Endodermal cell (in vitro differentiated cells): ENCODE results near the gene SNTA1. TPM values are rescaled to one million over a fixed set of nuclear protein-coding genes. Genes with fewer than 3 reads are reported as not detected.

ENCODE experiments used
- DNase-seq: peaks from one replicate; pipeline ENCODE4 v3.0.0-alpha.2; 2017
- H3K27ac ChIP-seq: 2 replicates; pipeline ENCODE4 v1.5.1; 2013; ENCODE audit warnings: mild to moderate bottlenecking, low read depth, low read length, moderate library complexity
- H3K27me3 ChIP-seq: 2 replicates; pipeline ENCODE4 v1.6.1; 2013; ENCODE audit warnings: mild to moderate bottlenecking, low read length, moderate library complexity; ENCODE audit not compliant: insufficient read depth, control insufficient read depth, poor library complexity, severe bottlenecking
- H3K36me3 ChIP-seq: 2 replicates; pipeline ENCODE4 v1.7.0; 2013; ENCODE audit warnings: mild to moderate bottlenecking, low read length, moderate library complexity; ENCODE audit not compliant: control insufficient read depth, insufficient read depth
- H3K4me1 ChIP-seq: one replicate; pipeline ENCODE4 v1.7.0; 2013; ENCODE audit warnings: low read length; ENCODE audit not compliant: control insufficient read depth, insufficient read depth
- H3K4me3 ChIP-seq: 2 replicates; pipeline ENCODE4 v1.5.1; 2013; ENCODE audit warnings: mild to moderate bottlenecking, low read length, moderate library complexity
- H3K9ac ChIP-seq: 2 replicates; pipeline ENCODE4 v1.6.1; 2013; ENCODE audit warnings: mild to moderate bottlenecking, low read length, moderate library complexity; ENCODE audit not compliant: poor library complexity, severe bottlenecking; ENCODE audit errors: extremely low read depth
- H3K9me3 ChIP-seq: 2 replicates; pipeline ENCODE4 v1.6.1; 2013; ENCODE audit warnings: mild to moderate bottlenecking, low read length, moderate library complexity; ENCODE audit not compliant: control insufficient read depth
- H3K27ac Mint-ChIP-seq: 2 replicates; pipeline ENCODE4 v1.8.0; 2020; ENCODE audit warnings: mixed read lengths
- H3K27me3 Mint-ChIP-seq: 2 replicates; pipeline ENCODE4 v1.8.0; 2021; ENCODE audit warnings: mild to moderate bottlenecking, mixed read lengths; ENCODE audit not compliant: insufficient read depth
- H3K36me3 Mint-ChIP-seq: 2 replicates; pipeline ENCODE4 v1.8.0; 2020; ENCODE audit warnings: low read depth, mixed read lengths
- H3K4me1 Mint-ChIP-seq: 2 replicates; pipeline ENCODE4 v1.8.0; 2020; ENCODE audit warnings: mixed read lengths
- H3K4me3 Mint-ChIP-seq: 2 replicates; pipeline ENCODE4 v1.8.0; 2020; ENCODE audit warnings: mild to moderate bottlenecking, moderate library complexity, mixed read lengths
- H3K9me3 Mint-ChIP-seq: 2 replicates; pipeline ENCODE4 v1.8.0; 2020; ENCODE audit warnings: mild to moderate bottlenecking, mixed read lengths
- WGBS, 2 experiments: methylation state at CpG; one replicate each; pipeline versions ENCODE4 v1.1.5 to v1.1.7; 2013; ENCODE audit warnings: missing lambda C conversion rate in 2 of 2, mixed read lengths in 1 of 2; ENCODE audit not compliant: insufficient coverage in 1 of 2, insufficient read length in 1 of 2; 5-methylcytosine and 5-hydroxymethylcytosine counted together
- total RNA-seq, 2 donors: library from RNA; stranded (reverse); fragmentation: NEBNext Ultra II Directional in 1 of 2; extraction: Animal tissue kit (Norgen Biotek cat#: 25700) in 1 of 2; gene quantifications; 2 replicates in 1 of 2; 3 replicates in 1 of 2; pipeline ENCODE4 v1.2.1, GENCODE V29; 2021
- TF ChIP-seq, protein P1 (sequence below): fragments of 200-600 bp; sonication (generic); conservative IDR thresholded peaks from 2 replicates; pipeline ENCODE4 v1.5.0; 2021; ENCODE audit warnings: antibody characterized with exemption, mild to moderate bottlenecking

SNTA1 gene
- total RNA-seq, 2 donors from 2014 or later: 4.6 to 8.2 TPM

DNA sequence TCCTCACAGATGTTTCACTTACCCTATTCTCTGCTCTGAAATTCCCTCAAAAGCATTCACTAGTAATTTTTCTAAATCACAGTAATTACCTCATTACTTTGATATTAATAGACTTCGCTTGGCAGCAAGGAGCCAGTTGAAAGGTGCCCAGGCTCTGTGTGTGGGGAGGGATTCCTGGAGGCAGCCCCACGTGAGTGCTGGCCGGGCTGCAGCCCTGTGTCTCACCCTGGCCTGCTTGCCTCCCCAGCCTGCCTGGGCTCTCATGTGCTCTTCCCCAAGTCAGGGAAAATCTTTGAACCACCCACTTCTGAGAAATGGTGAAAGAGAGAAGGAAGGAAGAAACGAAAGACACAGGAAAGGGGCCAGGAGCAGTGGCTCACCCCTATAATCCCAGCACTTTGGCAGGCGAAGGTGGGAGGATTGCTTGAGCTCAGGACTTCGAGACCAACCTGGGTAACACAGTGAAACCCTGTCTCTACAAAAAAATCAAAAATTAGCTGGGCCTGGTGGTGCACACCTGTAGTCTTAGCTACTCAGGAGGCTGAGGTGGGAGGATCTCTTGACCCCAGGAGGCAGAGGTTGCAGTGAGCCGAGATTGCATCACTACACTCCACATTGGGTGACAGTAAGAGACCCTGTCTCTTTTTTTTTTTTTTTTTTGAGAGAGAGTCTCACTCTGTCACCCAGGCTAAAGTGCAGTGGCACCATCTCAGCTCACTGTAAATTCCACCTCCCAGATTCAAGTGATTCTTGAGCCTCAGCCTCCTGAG, 20.0 kb upstream of the SNTA1 start:
- Histone ChIP-seq H3K9me3 (no peaks in the 10 kb centered on the region), H3K27me3 (no peaks in the 10 kb centered on the region), H3K4me1 (no peaks in the 10 kb centered on the region), H3K4me3 (no peak overlapping the region), H3K9ac (no peak overlapping the region), H3K36me3 (no peaks in the 10 kb centered on the region), H3K27ac (no peak overlapping the region)
- Mint-ChIP-seq H3K27me3 (no peaks in the 10 kb centered on the region), H3K4me3 (no peak overlapping the region), H3K4me1 (peaks cover 16% of the 10 kb centered on the region), H3K36me3 (no peaks in the 10 kb centered on the region), H3K27ac (no peak overlapping the region), H3K9me3 (no peaks in the 10 kb centered on the region)
- no peak for DNase-seq
- TF ChIP-seq, protein P1, sequence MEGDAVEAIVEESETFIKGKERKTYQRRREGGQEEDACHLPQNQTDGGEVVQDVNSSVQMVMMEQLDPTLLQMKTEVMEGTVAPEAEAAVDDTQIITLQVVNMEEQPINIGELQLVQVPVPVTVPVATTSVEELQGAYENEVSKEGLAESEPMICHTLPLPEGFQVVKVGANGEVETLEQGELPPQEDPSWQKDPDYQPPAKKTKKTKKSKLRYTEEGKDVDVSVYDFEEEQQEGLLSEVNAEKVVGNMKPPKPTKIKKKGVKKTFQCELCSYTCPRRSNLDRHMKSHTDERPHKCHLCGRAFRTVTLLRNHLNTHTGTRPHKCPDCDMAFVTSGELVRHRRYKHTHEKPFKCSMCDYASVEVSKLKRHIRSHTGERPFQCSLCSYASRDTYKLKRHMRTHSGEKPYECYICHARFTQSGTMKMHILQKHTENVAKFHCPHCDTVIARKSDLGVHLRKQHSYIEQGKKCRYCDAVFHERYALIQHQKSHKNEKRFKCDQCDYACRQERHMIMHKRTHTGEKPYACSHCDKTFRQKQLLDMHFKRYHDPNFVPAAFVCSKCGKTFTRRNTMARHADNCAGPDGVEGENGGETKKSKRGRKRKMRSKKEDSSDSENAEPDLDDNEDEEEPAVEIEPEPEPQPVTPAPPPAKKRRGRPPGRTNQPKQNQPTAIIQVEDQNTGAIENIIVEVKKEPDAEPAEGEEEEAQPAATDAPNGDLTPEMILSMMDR: no peak
- WGBS, 2 experiments: 85 to 87% methylated on average over 2 to 6 of the region's 7 CpGs

DNA sequence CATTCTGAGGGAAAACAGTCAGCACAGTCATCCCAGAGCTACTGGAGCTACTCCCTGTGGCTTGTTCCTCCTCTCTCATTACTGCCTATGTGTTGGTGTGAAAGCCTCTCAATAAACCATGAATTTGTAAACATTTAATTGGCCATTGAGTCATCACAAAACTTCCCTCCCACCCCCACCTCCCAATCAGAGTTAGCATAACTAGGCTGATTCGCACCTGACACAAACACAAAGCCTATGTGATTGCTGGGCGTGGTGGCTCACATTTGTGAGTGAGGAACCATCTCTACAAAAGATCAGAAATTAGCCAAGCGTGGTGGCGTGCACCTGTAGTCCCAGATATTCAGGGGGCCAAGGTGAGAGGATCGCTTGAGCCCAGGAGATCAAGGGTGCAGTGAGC, 17.1 kb upstream of the SNTA1 start:
- Mint-ChIP-seq H3K4me3 (no peak overlapping the region), H3K4me1 (peaks cover 10% of the 10 kb centered on the region), H3K36me3 (no peaks in the 10 kb centered on the region), H3K27ac (no peak overlapping the region), H3K27me3 (peaks cover 2% of the 10 kb centered on the region), H3K9me3 (no peaks in the 10 kb centered on the region)
- H3K9me3 ChIP-seq: no peaks in the 10 kb centered on the region
- peak; percentile 67 for DNase-seq
- no peak overlapping the region for H3K9ac ChIP-seq
- no peak overlapping the region for H3K27ac ChIP-seq
- no peaks in the 10 kb centered on the region for H3K36me3 ChIP-seq
- no peaks in the 10 kb centered on the region for H3K27me3 ChIP-seq
- H3K4me1 ChIP-seq: no peaks in the 10 kb centered on the region
- H3K4me3 ChIP-seq: no peak overlapping the region
- 75 to 76% methylated on average over 4 to 5 of the region's 5 CpGs for WGBS, 2 experiments
- TF ChIP-seq, protein P1: no peak

DNA sequence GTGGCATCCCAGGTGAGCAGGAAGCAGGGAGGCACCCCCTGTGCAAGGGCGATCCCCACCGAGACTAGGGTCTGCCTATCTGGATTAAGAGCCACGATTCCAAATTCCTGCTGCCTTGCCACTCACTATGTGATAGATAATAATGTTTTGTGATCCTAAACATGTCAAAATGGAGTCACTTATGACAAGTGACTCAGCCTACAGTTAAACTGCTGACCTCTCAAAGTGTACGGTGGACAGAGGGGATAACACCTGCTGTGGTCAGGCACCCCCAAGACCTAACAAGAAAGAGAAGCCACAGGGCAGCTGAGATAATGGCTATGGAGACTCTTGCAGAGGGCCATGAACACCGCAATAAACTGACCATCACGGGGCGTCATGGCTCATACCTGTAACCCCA, 16.0 kb upstream of the SNTA1 start:
- no peaks in the 10 kb centered on the region for H3K36me3 ChIP-seq
- H3K36me3 Mint-ChIP-seq: no peaks in the 10 kb centered on the region
- WGBS, 2 experiments: 92 to 94% methylated on average over 7 of the region's 7 CpGs

More for the DNA sequence above, 16.0 kb upstream of the SNTA1 start:
- Mint-ChIP-seq H3K27me3 (peaks cover 7% of the 10 kb centered on the region), H3K4me3 (no peak overlapping the region), H3K27ac (no peak overlapping the region), H3K9me3 (no peaks in the 10 kb centered on the region), H3K4me1 (peaks cover 4% of the 10 kb centered on the region)
- Histone ChIP-seq H3K27ac (no peak overlapping the region), H3K4me1 (no peaks in the 10 kb centered on the region), H3K9ac (no peak overlapping the region), H3K27me3 (no peaks in the 10 kb centered on the region), H3K4me3 (no peak overlapping the region), H3K9me3 (no peaks in the 10 kb centered on the region)
- TF ChIP-seq, protein P1: no peak
- DNase-seq: no peak
